LHCN-M2 (cell line): ENCODE data around the gene SP3. TPM values are rescaled to one million over a fixed set of nuclear protein-coding genes. Genes with fewer than 3 reads are reported as not detected.

ENCODE experiments used
- DNase-seq: peaks from one replicate; pipeline ENCODE4 v3.0.0-alpha.2; 2012; ENCODE audit warnings: low read depth
- total RNA-seq: library from RNA; depleted of rRNA; stranded (reverse); fragments of >200 nt; gene quantifications from 2 replicates; pipeline ENCODE4 v1.2.3, GENCODE V29; 2014

Gene SP3
- total RNA-seq, 1 experiment from 2014 or later, result 83.2 TPM

GRCh38 chr2:173943738-173944137 lies 21.4 kb downstream of the SP3 start:
- DNase-seq, result no peak

- DNase-seq, result no peak
Observed at GRCh38 chr2:173942861-173943523, 22.2 kb downstream of the SP3 start.

DNA sequence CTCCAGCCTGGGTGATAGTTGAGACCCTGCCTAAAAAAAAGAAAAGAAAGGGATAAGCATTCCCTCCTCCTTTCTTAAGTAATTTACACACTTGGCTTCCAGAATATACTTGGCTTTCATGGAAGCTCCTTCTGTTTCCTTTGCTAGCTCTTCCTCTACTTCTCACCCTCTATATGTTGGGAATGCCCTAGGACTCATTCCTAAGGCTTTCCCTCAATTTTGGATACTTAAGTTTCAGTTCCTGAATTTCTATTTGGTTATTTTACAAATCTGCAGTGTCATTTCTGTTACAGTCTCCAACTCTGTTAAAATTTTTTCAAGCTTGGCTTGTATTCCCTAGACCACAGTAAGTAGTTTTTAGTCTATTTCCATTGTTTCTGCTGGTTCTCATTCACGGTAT lies 23.6 kb downstream of the SP3 start:
- no peak for DNase-seq

DNA sequence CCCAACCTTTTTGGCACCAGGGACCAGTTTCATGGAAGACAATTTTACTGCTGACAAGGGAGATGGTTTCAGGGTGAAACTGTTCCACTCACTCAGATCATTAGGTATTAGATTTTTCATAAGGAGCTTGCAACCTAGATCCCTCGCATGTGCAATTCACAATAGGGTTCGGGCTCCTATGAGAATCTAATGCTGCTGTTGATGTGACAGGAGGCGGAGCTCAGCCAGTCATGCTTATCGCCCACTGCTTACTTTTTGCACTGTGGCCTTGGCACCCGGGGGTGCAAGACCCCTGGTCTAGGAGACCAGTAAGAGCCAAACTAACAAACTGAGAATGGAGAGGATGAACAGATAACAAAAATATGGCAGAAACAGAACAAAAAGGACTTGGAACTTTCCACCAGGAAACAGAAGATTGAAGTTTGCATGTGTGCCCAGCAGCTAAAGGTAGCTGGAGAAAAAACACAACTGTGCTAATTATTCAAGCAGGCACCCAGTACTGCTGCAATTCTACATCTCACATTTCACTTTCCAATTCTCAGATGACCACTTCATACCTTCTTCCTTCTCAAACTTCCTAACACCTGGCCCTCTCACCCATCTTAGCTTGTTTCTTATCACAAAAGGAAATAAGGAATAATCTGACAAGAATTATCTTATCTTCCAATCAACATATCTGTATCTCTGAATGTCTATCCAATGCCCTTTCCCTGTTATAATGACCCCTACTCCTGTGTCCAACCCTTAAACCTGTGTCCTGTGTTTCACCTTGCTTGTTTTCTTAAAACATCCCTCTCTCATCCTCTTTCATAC lies 24.8 kb downstream of the SP3 start:
- no peak for DNase-seq

GRCh38 chr2:173938700-173939384 lies 26.3 kb downstream of the SP3 start:
- no peak for DNase-seq

- DNase-seq, result no peak
Observed at GRCh38 chr2:173935305-173935704, 29.9 kb downstream of the SP3 start.

DNA sequence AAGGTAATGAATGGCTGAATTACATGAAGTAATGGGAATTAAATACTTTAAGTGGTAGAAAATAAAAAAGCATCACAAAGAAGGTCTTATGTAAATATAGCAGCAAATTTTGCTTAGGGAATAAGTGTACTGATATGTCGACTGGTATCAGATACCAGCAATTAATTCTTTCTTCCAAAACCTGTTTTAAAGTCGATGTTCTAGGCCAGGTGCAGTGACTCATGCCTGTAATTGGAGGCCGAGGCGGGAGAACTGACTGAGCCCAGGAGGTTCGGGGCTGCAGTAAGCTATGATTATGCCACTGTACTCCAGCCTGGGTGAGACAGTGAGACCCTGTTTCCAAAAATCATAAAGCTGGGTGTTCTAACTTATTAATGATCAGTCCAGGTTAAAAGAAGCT lies 30.3 kb downstream of the SP3 start:
- DNase-seq, result peak; percentile 64

DNA sequence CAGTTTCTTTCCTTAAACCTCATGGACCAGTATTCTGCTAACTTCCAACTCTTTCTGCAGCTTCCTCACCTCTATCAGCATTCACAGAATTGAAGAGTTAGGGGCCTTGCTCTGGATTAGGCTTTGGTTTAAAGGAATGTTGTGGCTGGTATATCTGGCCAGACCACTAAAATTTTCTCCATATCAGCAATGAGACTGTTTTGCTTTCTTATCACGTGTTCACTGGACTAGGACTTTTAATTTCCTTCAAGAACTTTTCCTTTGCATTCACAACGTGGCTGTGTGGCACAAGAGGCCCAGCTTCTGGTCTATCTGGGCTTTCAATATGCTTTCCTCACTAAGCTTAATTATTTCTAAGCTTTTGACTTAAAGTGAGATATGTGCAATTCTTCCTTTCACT lies 33.4 kb downstream of the SP3 start:
- no peak for DNase-seq

DNA sequence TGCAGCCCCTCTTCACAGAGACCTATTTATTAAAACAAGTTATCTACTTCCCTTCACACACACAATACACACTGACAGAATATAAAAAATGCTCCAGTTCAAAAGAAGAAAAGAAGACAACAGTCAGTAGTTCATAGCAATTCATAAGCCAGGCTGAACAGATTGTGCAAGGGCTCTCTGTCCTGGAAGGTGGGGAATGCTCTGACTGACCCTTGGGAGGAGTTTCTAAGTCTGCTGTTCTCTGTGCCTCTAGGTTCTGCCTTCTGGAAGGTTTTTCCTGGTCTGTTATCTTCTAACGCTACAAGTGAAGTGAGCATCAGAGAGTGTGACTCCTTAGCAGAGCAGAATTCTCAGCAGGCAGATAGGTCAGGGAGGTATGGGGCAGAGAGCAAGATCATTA lies 35.7 kb downstream of the SP3 start:
- no peak for DNase-seq

- DNase-seq, result no peak
Observed at GRCh38 chr2:173926875-173927274, 38.3 kb downstream of the SP3 start.

DNA sequence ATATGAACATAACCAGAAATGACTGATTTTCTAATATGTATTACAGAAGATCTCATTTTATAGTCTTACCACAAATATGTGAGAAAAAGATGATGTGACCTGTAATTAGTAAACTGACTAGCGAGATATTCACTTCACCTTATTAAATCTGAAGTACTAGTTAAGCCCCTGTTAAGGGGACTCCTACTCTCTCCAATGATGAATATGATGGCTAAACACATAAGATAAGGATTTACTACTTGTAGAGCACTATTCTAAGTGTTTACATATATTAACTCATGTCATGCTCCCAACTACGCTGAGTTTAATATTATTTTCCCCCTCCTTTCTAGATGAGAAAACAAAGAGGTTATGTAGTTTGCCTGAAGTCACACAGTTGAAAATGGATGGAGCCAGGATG lies 40.9 kb downstream of the SP3 start:
- no peak for DNase-seq

- DNase-seq, result no peak
Observed at GRCh38 chr2:173922760-173923159, 42.4 kb downstream of the SP3 start.

GRCh38 chr2:173922068-173922467 lies 43.1 kb downstream of the SP3 start:
- no peak for DNase-seq

GRCh38 chr2:173914055-173914927 lies 50.9 kb downstream of the SP3 start:
- no peak for DNase-seq

DNA sequence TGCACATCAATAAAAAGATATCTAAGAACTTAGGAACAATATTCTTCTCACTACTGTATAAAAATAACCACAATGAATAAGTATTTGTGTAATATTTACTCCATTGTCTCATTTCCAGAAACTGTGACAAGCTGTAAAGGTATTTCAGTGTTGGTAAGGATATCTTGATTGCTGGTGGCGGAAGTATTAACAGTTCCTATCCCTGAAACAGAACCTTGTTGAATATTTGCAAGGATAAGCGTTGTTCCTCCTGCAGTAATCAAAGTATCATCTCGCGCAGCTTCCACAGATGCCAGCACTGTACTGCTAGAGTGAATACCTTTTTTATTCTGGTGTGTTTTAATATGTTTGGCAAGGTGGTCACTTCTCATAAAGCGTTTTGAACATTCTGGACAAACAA lies 55.3 kb downstream of the SP3 start:
- DNase-seq, result no peak

- DNase-seq, result no peak
Observed at GRCh38 chr2:173906626-173907025, 58.5 kb downstream of the SP3 start.

GRCh38 chr2:173903601-173904394 lies 61.4 kb downstream of the SP3 start:
- no peak for DNase-seq

DNA sequence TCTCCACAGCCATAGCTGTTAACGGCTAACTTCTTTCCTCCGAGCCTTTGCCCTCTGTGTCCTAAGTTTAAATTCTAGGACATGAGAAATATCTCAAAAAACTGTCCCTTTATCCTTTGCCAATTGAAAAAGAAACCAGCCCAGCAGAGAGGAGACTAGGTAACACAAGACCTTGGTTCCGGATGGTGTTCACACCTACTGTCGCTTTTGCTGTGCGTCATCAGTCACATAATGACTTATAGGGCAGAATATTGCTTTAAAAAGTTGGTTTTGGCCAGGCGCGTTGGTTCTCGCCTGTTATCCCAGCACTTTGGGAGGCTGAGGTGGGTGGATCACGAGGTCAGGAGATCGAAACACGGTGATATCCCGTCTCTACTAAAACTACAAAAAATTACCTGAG lies 66.2 kb downstream of the SP3 start:
- DNase-seq, result no peak

DNA sequence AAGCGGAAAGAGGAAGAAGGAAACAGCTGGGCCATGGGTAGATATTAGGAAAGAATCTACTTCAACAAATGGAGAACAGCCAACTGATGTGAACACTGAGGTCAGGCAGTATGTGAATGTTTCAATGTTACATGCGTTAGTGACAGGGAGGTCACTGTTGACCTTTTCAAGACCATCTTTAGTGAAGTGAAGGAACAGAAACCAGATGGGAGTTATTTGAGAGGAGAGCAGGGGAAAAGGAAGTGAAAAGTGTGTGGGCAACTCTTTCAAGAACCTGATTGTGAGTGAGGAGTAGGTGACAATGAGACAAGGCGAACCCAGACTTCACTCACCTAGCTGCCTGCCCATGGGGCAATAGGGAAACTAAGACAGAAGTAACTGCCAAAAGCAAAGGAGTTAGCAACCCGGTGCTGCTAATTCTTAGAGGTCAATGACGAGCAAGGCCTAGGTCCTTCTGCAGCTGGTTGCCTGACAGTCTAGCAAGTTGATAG lies 67.0 kb downstream of the SP3 start:
- no peak for DNase-seq

GRCh38 chr2:173896755-173897154 lies 68.4 kb downstream of the SP3 start:
- DNase-seq, result no peak

DNA sequence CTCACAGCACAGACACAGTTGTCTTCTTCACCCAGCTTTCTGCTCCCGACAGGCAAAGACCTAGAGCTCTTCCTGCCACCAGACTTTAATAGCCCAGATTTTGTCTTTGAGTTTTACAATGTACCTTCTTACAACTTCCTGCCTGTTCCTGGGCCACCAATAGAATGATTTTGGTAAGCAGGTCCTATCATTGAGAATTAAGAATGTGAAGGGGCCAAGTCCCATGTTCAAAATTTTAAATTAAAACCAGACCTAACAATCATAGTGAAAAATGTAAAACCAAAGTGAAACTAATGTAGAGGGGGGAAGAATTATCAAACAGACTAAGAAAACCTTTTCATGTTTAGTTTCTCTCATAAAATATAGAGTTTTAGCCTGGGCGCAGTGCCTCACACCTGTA lies 72.8 kb downstream of the SP3 start:
- DNase-seq, result no peak
